ENCODE measurements around the gene CHST3.
"Not testable (repeated sequence)": the region's sequence is repeated elsewhere in the genome, so short reads cannot be mapped to it uniquely, and the experiment has no call there.

- TF ChIP-seq CTCF (IDR thresholded peaks at IDR 0.05; ENCODE audit: low read depth, low read length); POLR2A (IDR thresholded peaks at IDR 0.05; ENCODE audit: extremely low read depth, insufficient read length); MYC (IDR thresholded peaks at IDR 0.05; ENCODE audit: low read depth, low read length); MAX (IDR thresholded peaks at IDR 0.05; ENCODE audit: low read depth, low read length): not testable (repeated sequence)
Observed at GRCh38 chr10:71919956-71920539, 44.1 kb upstream of the CHST3 start.

Data from NB4 (cell line).